ENCODE measurements around the gene LCAT. TPM values are rescaled to one million over a fixed set of nuclear protein-coding genes. Genes with fewer than 3 reads are reported as not detected.

LCAT gene
- total and polyA plus RNA-seq, 3 donors from 2014 or later, result 12.9 to 25.3 (median 20.6) TPM

GRCh38 chr16:67954421-67955196, 10.7 kb upstream of the LCAT start:
- H3K27ac ChIP-seq, result no peak overlapping the region
- intact Hi-C loops (cut with DNase I; ENCODE audit: low total_unique reads), result no loop called here
- no peak for DNase-seq
- 82 to 83% methylated on average over 8 to 10 of the region's 10 CpGs for WGBS, 2 donors
- H3K27me3 ChIP-seq, result no peaks in the 10 kb centered on the region
- H3K4me3 ChIP-seq, result no peak overlapping the region
- H3K9me3 ChIP-seq, result no peaks in the 10 kb centered on the region
- H3K4me1 ChIP-seq, result peaks cover 19% of the 10 kb centered on the region
- no peaks in the 10 kb centered on the region for H3K36me3 ChIP-seq (ENCODE audit: low read depth, missing control alignments)
- no peak for TF ChIP-seq POLR2A (IDR thresholded peaks at IDR 0.05)
- TF ChIP-seq CTCF (IDR thresholded peaks at IDR 0.05), result no peak

- H3K27ac ChIP-seq, result no peak overlapping the region
- WGBS, 2 donors, result 76 to 97% methylated on average over 3 to 8 of the region's 8 CpGs
- TF ChIP-seq CTCF (IDR thresholded peaks at IDR 0.05) (no peak), POLR2A (IDR thresholded peaks at IDR 0.05) (no peak)
Observed at GRCh38 chr16:67953641-67954375, 9.9 kb upstream of the LCAT start.

GRCh38 chr16:67951485-67951884, 7.6 kb upstream of the LCAT start:
- H3K4me3 ChIP-seq, result no peak overlapping the region
- no peaks in the 10 kb centered on the region for H3K9me3 ChIP-seq
- WGBS, 2 donors, result 33 to 54% methylated on average over 7 to 8 of the region's 12 CpGs
- peaks cover 9% of the 10 kb centered on the region for H3K4me1 ChIP-seq
- TF ChIP-seq CTCF (IDR thresholded peaks at IDR 0.05) (no peak), POLR2A (IDR thresholded peaks at IDR 0.05) (no peak)
- DNase-seq, result peak; percentile 70
- intact Hi-C loops (cut with DNase I; ENCODE audit: low total_unique reads), result no loop called here
- no peaks in the 10 kb centered on the region for H3K36me3 ChIP-seq (ENCODE audit: low read depth, missing control alignments)
- no peak overlapping the region for H3K27ac ChIP-seq
- H3K27me3 ChIP-seq, result no peaks in the 10 kb centered on the region

More at GRCh38 chr16:67953641-67954375, 9.9 kb upstream of the LCAT start:
- DNase-seq, result no peak
- intact Hi-C loops (cut with DNase I; ENCODE audit: low total_unique reads), result no loop called here
- Histone ChIP-seq H3K27me3 (no peaks in the 10 kb centered on the region), H3K9me3 (no peaks in the 10 kb centered on the region), H3K4me1 (peaks cover 12% of the 10 kb centered on the region), H3K36me3 (ENCODE audit: low read depth, missing control alignments) (no peaks in the 10 kb centered on the region), H3K4me3 (no peak overlapping the region)

GRCh38 chr16:67950335-67950843, 6.5 kb upstream of the LCAT start:
- Histone ChIP-seq H3K9me3 (no peaks in the 10 kb centered on the region), H3K4me3 (no peak overlapping the region), H3K27ac (no peak overlapping the region), H3K4me1 (peaks cover 9% of the 10 kb centered on the region), H3K27me3 (no peaks in the 10 kb centered on the region), H3K36me3 (ENCODE audit: low read depth, missing control alignments) (no peaks in the 10 kb centered on the region)
- no peak for DNase-seq
- 86% methylated on average over 16 of the region's 16 CpGs; no CpG with 5 or more reads in 1 of the 2 donors for WGBS, 2 donors
- TF ChIP-seq CTCF (IDR thresholded peaks at IDR 0.05) (no peak), POLR2A (IDR thresholded peaks at IDR 0.05) (no peak)
- intact Hi-C loops (cut with DNase I; ENCODE audit: low total_unique reads), result no loop called here
